ENCODE measurements around the gene CRYGD.

The CRYGD gene

DNA sequence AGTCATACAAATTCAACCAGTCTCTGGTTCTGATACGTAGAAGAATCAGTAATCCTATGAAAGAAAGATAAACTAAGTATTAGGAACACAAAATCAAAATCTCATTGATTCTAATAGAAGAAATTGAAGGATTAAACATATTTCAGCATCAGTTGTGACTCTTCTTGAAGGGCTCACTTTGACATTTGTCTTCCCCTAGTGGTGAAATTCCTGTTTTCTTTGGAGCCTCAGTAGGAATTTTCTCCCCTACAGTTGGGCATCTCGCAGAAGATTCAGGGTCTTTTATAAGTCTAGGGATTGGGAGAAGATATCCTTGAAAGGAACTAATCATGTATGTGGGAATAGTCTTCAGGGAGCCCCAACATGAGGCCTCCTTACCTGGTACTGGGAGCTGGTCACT, 24.5 kb upstream of the CRYGD start:
- no peak for TF ChIP-seq EZH2phosphoT487 (IDR thresholded peaks at IDR 0.05; ENCODE audit: low read depth)
- TF ChIP-seq, protein P1, sequence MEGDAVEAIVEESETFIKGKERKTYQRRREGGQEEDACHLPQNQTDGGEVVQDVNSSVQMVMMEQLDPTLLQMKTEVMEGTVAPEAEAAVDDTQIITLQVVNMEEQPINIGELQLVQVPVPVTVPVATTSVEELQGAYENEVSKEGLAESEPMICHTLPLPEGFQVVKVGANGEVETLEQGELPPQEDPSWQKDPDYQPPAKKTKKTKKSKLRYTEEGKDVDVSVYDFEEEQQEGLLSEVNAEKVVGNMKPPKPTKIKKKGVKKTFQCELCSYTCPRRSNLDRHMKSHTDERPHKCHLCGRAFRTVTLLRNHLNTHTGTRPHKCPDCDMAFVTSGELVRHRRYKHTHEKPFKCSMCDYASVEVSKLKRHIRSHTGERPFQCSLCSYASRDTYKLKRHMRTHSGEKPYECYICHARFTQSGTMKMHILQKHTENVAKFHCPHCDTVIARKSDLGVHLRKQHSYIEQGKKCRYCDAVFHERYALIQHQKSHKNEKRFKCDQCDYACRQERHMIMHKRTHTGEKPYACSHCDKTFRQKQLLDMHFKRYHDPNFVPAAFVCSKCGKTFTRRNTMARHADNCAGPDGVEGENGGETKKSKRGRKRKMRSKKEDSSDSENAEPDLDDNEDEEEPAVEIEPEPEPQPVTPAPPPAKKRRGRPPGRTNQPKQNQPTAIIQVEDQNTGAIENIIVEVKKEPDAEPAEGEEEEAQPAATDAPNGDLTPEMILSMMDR (IDR thresholded peaks at IDR 0.05; ENCODE audit: low read depth, low read length): no peak
- Histone ChIP-seq H3K9ac (ENCODE audit: low read length) (no peak overlapping the region), H2AFZ (ENCODE audit: low read depth, low read length) (no peak overlapping the region)

GRCh38 chr2:208147759-208148158, 23.4 kb upstream of the CRYGD start:
- no peak overlapping the region for H2AFZ ChIP-seq (ENCODE audit: low read depth, low read length)
- H3K4me2 ChIP-seq (ENCODE audit: low read length): no peak overlapping the region
- no peaks in the 10 kb centered on the region for H3K36me3 ChIP-seq (replicated peaks; ENCODE audit: low read depth, low read length)
- no peaks in the 10 kb centered on the region for H3K27me3 ChIP-seq (ENCODE audit: low read depth, low read length)
- H3K4me1 ChIP-seq (ENCODE audit: low read length): no peaks in the 10 kb centered on the region
- H3K27ac ChIP-seq (ENCODE audit: low read length): no peak overlapping the region
- no peak overlapping the region for H3K4me3 ChIP-seq (ENCODE audit: low read length)
- no peak overlapping the region for H3K9ac ChIP-seq (ENCODE audit: low read length)
- TF ChIP-seq EZH2phosphoT487 (IDR thresholded peaks at IDR 0.05; ENCODE audit: low read depth): no peak
- TF ChIP-seq, protein P1 (IDR thresholded peaks at IDR 0.05; ENCODE audit: low read depth, low read length): no peak
- H3K79me2 ChIP-seq (ENCODE audit: low read length): no peaks in the 10 kb centered on the region
- H3K9me3 ChIP-seq (ENCODE audit: insufficient read depth, low read length): peaks cover 3% of the 10 kb centered on the region; the same call in 1 of the 2 replicates
- no peaks in the 10 kb centered on the region for H4K20me1 ChIP-seq (ENCODE audit: insufficient read depth, low read length)

More for the DNA sequence above, 24.5 kb upstream of the CRYGD start:
- Histone ChIP-seq H3K4me3 (ENCODE audit: low read length) (no peak overlapping the region), H3K27ac (ENCODE audit: low read length) (no peak overlapping the region), H3K4me1 (ENCODE audit: low read length) (no peaks in the 10 kb centered on the region), H3K79me2 (ENCODE audit: low read length) (no peaks in the 10 kb centered on the region), H3K27me3 (ENCODE audit: low read depth, low read length) (no peaks in the 10 kb centered on the region), H3K36me3 (replicated peaks; ENCODE audit: low read depth, low read length) (no peaks in the 10 kb centered on the region), H4K20me1 (ENCODE audit: insufficient read depth, low read length) (no peaks in the 10 kb centered on the region), H3K4me2 (ENCODE audit: low read length) (no peak overlapping the region), H3K9me3 (ENCODE audit: insufficient read depth, low read length) (peaks cover 3% of the 10 kb centered on the region; the same call in 1 of the 2 replicates)

DNA sequence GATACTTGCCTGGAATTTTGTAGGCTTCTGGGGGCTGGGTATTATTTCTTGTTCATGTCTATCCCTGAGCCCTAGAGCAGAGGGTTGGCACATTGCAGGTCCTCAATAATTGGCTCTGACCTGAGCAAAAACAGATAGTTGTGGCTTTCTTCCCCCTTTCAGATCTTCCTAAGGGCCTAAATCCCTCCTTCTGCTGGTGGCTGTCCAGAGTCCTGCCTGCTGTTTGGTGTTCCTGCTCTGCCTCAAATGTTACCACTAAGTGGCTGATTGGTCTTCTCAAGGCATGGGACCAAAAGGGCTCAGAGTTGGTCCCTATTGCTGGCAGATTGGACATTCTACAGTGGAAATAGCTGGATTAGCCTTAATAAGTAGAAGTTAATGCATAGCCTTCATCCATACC, 22.7 kb upstream of the CRYGD start:
- Histone ChIP-seq H3K36me3 (replicated peaks; ENCODE audit: low read depth, low read length) (no peaks in the 10 kb centered on the region), H2AFZ (ENCODE audit: low read depth, low read length) (no peak overlapping the region), H3K9me3 (ENCODE audit: insufficient read depth, low read length) (peaks cover 3% of the 10 kb centered on the region; the same call in 1 of the 2 replicates), H3K4me3 (ENCODE audit: low read length) (no peak overlapping the region), H3K4me1 (ENCODE audit: low read length) (no peaks in the 10 kb centered on the region), H3K27me3 (ENCODE audit: low read depth, low read length) (no peaks in the 10 kb centered on the region), H3K4me2 (ENCODE audit: low read length) (no peak overlapping the region), H3K27ac (ENCODE audit: low read length) (no peak overlapping the region), H4K20me1 (ENCODE audit: insufficient read depth, low read length) (no peaks in the 10 kb centered on the region), H3K9ac (ENCODE audit: low read length) (no peak overlapping the region), H3K79me2 (ENCODE audit: low read length) (no peaks in the 10 kb centered on the region)
- TF ChIP-seq EZH2phosphoT487 (IDR thresholded peaks at IDR 0.05; ENCODE audit: low read depth): no peak
- TF ChIP-seq, protein P1 (IDR thresholded peaks at IDR 0.05; ENCODE audit: low read depth, low read length): no peak

DNA sequence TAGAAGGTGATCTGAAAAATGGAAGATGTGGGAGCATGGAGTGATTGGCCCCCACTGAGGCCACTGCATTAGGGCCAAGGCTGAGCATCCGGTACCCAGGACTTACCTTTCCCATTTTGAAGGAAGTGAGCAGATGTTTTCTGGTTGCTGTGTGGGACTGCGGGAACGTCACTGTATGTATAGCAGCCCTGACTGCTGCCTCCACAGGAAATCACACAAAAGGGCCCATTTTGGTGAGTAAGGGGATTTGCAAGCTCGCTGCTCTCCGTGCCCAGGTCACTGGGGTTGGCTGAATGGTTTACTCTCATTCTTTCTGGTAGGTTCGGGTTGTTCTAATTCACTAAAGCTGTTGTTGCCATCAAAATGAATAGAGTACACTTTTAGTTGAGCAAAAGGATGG, 21.7 kb upstream of the CRYGD start, which contains the start of gene CRYGB:
Gene CRYGB, minus strand, starts transcription at position 153 of the 400 bp plus-strand sequence. Its CDS starts 38 bp downstream, at position 115.
- Histone ChIP-seq H3K9me3 (ENCODE audit: insufficient read depth, low read length) (no peaks in the 10 kb centered on the region), H3K36me3 (replicated peaks; ENCODE audit: low read depth, low read length) (no peaks in the 10 kb centered on the region), H2AFZ (ENCODE audit: low read depth, low read length) (no peak within 1 kb of the TSS), H3K27me3 (ENCODE audit: low read depth, low read length) (no peaks in the 10 kb centered on the region), H3K4me3 (ENCODE audit: low read length) (no peak within 1 kb of the TSS), H3K4me2 (ENCODE audit: low read length) (no peak within 1 kb of the TSS), H3K4me1 (ENCODE audit: low read length) (no peaks in the 10 kb centered on the region), H3K79me2 (ENCODE audit: low read length) (no peaks in the 10 kb centered on the region), H4K20me1 (ENCODE audit: insufficient read depth, low read length) (no peaks in the 10 kb centered on the region), H3K9ac (ENCODE audit: low read length) (no peak within 1 kb of the TSS), H3K27ac (ENCODE audit: low read length) (no peak within 1 kb of the TSS)
- TF ChIP-seq EZH2phosphoT487 (IDR thresholded peaks at IDR 0.05; ENCODE audit: low read depth): no peak
- TF ChIP-seq, protein P1 (IDR thresholded peaks at IDR 0.05; ENCODE audit: low read depth, low read length): no peak
